NB4 (cell line): ENCODE data around the gene AGAP1.

Experiments used
- MYC ChIP-seq: IDR thresholded peaks from 2 replicates; pipeline ENCODE4 v1.6.1; 2011; ENCODE audit warnings: low read depth, low read length
- POLR2A ChIP-seq: IDR thresholded peaks from 2 replicates; pipeline ENCODE4 v1.6.1; 2011; ENCODE audit warnings: mild to moderate bottlenecking; ENCODE audit not compliant: insufficient read length; ENCODE audit errors: extremely low read depth
- TF ChIP-seq, protein P1 (sequence below): IDR thresholded peaks from one replicate; pipeline ENCODE4 v1.5.1; 2012; ENCODE audit warnings: low read depth, low read length
- TF ChIP-seq, protein P2 (sequence below): IDR thresholded peaks from 2 replicates; pipeline ENCODE4 v1.6.1; 2011; ENCODE audit warnings: low read depth, low read length

DNA sequence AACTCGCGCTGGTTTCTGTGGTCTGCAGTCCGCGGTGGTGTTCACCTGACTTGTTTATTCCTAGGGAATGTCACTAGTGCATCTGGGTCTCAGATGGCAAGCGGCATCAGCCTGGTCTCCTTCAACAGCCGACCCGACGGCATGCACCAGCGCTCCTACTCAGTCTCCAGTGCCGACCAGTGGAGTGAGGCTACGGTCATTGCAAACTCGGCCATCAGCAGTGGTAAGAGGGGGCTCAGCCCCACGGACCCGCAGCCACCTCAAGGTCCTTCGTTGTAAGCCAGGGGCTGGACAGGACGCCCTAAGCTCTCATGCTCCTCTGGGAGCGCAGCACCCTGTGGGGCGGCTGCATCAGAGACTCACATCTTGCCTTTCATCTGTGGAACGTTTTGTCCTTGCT is 436.9 kb downstream of the AGAP1 start:
- TF ChIP-seq, protein P1, sequence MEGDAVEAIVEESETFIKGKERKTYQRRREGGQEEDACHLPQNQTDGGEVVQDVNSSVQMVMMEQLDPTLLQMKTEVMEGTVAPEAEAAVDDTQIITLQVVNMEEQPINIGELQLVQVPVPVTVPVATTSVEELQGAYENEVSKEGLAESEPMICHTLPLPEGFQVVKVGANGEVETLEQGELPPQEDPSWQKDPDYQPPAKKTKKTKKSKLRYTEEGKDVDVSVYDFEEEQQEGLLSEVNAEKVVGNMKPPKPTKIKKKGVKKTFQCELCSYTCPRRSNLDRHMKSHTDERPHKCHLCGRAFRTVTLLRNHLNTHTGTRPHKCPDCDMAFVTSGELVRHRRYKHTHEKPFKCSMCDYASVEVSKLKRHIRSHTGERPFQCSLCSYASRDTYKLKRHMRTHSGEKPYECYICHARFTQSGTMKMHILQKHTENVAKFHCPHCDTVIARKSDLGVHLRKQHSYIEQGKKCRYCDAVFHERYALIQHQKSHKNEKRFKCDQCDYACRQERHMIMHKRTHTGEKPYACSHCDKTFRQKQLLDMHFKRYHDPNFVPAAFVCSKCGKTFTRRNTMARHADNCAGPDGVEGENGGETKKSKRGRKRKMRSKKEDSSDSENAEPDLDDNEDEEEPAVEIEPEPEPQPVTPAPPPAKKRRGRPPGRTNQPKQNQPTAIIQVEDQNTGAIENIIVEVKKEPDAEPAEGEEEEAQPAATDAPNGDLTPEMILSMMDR: no peak
- TF ChIP-seq POLR2A: no peak
- TF ChIP-seq, protein P2, sequence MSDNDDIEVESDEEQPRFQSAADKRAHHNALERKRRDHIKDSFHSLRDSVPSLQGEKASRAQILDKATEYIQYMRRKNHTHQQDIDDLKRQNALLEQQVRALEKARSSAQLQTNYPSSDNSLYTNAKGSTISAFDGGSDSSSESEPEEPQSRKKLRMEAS: no peak
- TF ChIP-seq MYC: no peak
